GM18909 (cell line): ENCODE results near the gene IFNL1.
"Not testable (repeated sequence)": the region's sequence is repeated elsewhere in the genome, so short reads cannot be mapped to it uniquely, and the experiment has no call there.

Source experiments
- ATAC-seq: cut with Tn5 transposase; IDR thresholded peaks from one replicate; pipeline ENCODE4 v1.9.1; 2021; ENCODE audit warnings: mild to moderate bottlenecking; ENCODE audit not compliant: unreplicated experiment, poor library complexity

Gene IFNL1

DNA sequence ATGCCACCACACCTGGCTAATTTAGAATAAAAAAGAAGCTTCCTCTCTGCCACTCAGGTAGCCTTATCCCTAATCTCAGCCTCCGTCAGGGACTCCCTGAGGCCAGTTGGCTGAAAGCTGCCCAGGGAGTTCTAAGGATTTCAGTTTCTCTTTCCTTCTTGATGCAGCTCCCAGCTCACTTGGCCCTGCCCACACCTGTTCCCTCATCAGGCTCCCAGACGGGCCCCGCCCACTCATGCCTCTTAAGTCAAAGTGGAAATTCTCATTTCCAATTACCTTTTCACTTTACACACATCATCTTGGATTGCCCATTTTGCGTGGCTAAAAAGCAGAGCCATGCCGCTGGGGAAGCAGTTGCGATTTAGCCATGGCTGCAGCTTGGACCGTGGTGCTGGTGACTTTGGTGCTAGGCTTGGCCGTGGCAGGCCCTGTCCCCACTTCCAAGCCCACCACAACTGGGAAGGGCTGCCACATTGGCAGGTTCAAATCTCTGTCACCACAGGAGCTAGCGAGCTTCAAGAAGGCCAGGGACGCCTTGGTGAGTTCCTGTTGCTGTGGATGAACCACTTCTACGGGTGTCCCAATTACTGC lies at the start of gene IFNL1:
Gene IFNL1, plus strand, starts transcription at position 353 of the 591 bp plus-strand sequence. Its CDS starts 15 bp downstream, at position 368.
- no peak for ATAC-seq

DNA sequence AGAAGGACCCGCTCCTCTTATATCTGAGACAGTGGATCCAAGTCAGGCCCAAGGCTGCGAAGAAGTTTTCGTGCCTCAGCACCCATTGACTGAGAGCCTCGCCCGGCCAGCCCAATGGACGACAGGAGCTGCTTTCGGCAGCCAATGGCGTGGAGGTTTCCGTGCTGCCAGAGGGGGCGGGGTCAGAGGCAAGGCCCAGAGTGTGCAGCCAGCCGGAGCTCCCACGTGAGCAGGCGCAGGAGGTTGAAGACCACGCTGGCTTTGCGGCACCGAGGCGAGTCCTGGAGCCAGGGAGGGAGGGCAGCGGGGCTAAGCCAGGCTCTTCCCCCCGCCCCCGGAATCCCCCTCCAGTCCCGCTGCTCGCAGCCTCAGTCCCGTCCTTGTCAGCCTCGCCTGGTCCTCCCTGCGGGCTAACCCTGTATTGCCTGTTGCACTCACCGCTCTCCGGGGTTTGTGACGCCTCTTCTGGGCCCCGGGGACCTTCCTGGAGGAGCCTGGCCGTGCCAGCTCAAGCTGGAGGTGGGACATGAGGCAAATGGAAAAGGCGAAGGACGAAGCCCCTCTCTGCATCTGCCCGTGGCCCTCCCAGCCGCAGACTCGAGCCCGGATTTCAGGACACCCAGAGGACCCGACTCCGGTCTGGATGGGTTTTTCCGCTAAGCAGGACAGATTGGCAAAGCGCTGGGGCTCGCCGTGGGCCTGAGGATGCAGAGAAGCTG lies 49.1 kb upstream of the IFNL1 start:
- ATAC-seq: no peak

DNA sequence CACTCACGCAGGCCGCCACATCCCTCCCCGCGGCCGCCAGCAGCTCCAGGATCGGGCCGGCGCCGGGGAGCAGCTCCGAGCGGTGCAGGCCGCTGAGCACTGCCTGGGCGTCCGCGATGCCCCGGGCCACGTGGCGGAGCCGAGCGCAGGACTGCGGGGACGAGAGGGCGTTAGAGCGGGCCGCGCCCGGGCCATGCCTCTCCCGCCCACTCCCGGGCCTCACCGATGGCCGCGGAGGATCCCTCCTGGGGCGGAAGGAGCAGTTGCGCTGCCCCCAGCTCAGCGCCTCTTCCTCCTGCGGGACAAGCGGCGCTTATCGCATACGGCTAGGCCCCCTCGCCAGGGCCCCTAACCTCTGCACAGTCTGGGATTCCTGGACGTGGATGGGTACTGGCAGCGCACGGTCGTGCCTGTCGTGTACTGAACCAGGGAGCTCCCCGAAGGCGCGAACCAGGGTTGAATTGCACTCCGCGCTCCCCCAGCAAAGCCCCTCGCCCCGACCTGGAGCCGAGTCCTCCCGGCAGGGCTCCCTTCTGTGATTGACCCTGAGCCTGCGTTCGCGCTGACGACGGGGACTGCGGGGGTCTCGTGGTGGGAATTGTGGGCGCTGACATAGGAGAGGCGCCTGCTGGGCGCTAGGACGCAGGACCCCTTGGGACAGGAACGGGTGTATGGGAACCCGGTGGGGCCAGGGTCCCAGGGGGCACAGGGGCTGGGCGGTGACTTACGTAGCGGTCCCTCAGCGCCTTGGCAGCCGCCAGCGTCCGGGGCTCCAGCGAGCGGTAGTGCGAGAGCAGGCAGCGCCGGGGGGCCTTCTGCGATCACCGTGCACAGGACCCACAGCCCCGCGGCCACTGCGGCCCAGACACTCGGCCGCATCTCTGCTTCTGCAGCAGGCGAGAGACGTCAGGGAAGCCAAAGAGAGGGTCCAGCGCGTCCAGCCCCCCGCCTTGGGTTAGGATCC lies 48.2 kb upstream of the IFNL1 start:
- ATAC-seq: no peak

DNA sequence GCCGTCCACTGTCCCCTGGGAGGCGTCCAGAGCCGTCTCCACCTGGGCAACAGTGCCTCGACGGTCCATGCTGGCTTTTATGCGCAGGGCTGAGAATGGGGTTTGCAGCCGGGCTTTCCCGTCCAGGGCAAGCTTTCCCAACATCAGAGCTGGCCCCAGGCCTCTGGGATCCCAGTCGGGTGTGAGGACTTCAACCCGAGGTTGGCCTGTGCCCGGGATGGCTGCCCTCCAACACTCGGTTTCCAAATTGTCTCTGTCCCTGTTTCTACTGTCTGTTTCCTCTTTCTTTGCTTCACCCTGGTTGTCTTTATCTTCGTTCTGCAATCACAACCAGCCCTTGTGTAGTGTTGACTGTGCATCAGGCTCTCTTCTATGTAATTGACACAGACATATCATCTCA lies 47.4 kb upstream of the IFNL1 start, which contains the start of gene IFNL4:
Gene IFNL4, minus strand, starts transcription at position 51 of the 400 bp plus-strand sequence.
- no peak for ATAC-seq

DNA sequence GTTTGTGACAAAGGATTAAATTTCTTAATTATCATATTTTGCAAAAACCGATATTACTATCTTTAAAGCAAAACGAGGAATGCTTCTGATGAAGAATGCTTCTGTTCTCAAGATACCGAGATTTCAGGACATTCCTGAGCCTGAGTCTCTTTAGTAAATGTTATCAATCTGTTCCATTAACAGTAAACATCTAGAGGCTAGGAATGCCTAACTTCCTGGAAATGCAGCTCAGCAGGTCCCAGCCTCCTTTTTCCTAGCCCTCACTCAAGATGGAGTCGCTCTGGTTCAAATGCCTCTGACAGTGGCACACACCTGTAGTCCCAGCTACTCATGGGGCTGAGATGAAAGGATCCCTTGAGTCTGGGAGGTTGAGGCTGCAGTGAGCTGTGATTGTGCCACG lies 45.1 kb upstream of the IFNL1 start:
- ATAC-seq: no peak

DNA sequence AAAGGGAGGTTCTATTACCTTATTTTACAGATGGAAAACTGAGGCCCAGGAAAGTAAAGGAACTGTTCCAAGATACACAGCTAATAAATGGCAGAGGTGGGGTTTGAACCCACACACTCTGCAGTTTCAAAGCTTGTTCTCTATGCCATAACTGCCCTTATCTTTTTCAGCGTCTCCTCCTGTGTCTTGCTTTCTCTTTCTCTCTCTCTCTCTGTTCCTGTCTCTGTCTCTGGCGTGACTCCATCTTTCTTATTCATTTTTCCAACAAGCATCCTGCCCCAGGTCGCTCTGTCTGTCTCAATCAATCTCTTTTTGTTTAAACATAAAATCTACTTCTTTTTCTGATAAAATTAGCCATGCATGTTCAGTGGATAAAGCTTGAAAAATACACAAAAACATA lies 44.4 kb upstream of the IFNL1 start:
- ATAC-seq: no peak

DNA sequence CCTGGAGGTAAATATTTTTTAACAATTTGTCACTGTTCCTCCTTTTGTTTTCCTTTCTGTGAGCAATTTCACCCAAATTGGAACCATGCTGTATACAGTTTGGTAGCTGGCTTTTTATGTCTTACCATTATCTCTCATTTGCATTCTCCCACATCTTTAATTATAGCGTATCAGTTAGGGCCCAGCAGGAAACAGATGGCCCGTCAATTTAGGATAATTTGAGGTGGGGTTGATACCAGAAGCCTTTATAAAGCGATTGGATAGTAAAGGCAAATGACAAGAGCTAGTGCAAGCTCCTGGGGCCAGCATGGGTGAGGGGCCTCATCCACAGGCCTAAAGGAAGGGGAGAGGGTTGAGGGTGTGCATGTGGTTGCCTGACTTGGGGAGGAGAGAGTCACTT lies 43.7 kb upstream of the IFNL1 start:
- ATAC-seq: no peak

DNA sequence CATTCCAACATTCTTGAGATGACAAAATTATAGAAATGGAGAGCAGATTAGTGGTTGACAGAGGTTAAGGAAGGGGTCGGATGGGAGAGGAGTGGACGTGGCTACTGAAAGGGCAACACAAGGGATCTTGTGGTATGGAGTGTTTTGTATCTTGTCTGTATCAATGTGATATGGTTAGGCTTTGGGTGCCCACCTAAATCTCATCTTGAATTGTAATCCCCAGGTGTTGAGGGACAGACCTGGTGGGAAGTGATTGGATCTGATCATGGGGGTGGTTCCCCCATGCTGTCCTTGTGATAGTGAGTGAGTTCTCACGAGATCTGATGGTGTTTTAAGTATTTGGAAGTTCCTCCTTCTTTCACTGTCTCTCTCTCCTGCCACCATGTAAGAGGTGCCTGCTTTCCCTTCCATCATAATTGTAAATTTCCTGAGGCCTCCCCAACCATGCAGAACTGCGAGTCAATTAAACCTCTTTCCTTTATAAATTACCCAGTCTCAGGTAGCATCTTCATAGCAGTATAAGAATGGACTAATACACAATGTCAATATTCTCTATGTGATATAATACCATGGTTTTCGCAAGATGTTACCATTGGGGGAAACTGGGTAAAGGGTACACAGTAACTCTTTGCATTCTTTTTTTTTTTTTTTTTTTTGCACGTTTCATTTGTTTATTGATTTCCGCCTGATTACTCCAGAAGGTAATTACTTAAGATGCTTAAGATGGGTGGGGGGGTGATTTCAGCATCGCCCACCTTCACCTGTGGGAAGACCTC lies 42.6 kb upstream of the IFNL1 start:
- ATAC-seq: no peak

DNA sequence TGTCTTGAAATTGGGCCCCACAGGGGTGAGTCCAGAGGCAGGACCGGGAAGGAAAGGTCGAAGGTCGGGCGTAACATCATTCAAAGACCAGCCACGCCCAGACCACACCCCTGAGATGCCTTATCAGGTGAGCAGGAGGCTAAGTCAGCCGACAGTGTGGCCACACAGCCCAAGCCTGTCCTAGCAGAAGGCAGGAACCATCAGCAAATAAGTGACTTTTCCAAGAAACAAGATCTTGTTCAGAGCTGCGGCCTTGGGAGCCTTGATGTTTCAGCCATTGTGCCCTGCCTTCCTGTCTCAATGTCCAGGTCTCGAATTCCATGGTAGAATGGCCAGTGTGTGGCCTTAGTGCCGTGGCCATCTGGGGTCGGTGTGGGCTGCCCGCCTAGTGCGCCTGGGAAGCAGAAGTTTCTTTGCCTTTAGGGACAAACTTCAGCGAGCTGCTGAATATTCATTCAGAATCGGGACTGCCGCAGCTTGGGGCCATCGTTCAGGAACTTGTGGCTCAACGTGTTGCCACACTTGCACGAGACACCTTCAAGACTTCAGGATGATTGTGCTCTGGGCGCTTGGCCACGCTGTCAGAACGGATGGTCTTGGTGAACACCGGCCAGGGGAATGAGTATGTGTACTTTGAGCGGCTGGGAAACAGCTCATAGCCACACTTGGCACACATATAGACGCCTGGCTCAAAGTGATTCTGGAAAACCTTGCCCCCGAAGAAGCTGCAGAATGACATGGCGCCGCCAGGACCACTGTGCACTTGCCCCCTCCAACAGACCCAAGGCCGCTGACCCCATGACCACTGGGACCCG lies 41.5 kb upstream of the IFNL1 start:
- ATAC-seq: no peak

DNA sequence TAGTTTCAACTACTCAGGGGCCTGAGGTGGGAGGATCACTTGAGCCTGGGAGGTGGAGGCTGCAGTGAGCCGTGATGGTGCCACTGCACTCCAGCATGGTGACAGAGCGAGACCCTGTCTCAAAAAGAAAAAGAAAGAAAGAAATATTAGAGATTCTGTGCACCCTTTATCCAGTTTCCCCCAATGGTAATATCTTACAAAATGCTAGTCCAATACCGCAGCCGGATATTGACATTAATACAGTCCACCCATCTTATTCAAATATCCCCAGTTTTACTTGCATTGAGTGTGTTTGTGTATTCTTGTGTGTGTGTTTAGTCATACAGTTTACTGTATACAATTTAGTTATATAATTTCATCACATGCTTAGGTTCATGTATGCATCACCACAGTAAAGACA lies 39.0 kb upstream of the IFNL1 start:
- no peak for ATAC-seq

DNA sequence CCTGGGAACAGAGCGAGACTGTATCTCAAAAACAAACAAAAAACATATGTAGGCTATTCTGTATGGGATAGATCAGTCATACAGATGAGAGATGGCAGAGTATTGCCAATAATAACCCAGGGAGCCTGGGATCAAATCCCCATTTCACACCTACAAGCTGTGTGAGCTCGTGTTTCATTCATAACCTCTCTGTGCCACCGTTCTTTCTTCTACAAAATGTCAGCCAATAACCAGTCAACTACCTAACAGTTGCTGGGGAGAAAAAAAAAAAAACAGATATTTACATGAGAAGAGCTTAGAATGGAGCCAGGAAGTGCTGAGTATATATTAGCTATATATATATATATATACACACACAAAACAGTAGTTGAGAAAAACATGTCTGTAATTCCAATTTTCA lies 34.5 kb upstream of the IFNL1 start:
- ATAC-seq: no peak

DNA sequence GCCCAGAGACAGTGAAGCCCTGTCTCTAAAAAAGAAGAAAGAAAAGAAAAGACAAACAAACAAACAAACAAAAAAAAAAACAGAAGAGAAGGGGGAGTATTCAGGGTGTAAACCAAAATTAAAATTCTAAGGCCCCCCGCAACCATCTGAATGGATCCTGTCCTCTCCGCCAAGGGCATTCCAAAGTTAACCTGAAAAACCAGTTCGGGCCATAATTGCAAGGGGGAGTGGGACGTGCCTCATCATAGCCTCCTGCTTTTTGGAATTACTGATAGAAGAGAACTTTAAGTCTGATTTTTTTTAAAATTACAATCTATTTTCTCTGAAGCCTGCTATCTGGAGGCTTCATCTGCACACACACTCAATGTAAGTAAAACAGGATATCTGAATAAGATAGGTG lies 33.7 kb upstream of the IFNL1 start:
- no peak for ATAC-seq

DNA sequence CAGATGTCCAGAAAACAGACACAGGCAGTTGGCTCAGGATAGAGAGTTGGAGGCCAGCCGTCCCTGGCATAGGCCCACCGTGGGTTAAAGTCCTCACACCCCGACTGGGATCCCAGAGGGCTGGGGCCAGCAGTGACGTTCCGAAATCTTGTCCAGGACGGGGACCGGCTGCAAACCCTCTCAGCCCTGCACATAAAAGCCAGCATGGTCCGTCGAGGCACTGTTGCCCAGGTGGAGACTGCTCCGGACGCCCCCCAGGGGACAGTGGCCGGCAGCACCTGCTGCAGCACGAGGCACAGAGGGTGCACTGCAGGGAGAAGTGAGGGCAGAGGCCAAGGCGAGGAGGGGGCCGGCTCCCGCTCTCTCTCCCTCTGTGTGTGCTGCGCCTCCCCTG lies 32.3 kb upstream of the IFNL1 start:
- no peak for ATAC-seq

DNA sequence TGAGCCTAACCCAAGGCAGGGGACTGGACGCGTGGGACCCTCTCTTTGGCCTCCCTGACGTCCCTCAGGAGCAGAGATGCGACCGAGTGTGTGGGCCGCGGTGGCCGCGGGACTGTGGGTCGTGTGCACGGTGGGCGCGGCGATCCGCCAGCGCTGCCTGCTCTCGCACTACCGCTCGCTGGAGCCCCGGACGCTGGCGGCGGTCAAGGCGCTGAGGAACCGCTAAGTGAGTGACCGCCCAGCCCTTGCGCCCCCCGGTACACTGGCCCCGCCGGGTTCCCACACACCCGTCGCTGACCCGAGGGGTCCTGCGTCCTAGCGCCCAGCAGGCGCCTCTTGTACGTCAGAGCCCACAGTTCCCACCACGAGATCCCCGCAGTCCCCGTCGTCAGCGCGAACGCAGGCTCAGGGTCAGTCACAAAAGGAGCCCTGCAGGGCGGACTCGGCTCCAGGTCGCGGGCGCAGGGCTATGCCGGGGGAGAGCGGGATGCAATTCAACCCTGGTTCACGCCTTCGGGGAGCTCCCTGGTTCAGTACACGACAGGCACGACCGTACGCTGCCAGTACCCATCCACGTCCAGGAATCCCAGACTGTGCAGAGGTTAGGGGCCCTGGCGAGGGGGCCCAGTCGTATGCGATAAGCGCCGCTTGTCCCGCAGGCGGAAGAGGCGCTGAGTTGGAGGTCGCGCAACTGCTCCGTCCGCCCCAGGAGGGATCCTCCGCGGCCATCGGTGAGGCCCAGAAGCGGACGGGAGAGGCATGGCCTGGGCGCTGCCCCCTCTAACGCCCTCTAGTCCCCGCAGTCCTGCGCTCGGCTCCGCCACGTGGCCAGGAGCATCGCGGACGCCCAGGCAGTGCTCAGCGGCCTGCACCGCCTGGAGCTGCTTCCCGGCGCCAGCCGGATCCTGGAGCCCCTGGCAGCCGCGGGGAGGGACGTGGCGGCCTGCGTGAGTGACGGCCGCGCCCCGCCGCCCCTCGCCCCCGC lies 31.6 kb upstream of the IFNL1 start:
- ATAC-seq: no peak

DNA sequence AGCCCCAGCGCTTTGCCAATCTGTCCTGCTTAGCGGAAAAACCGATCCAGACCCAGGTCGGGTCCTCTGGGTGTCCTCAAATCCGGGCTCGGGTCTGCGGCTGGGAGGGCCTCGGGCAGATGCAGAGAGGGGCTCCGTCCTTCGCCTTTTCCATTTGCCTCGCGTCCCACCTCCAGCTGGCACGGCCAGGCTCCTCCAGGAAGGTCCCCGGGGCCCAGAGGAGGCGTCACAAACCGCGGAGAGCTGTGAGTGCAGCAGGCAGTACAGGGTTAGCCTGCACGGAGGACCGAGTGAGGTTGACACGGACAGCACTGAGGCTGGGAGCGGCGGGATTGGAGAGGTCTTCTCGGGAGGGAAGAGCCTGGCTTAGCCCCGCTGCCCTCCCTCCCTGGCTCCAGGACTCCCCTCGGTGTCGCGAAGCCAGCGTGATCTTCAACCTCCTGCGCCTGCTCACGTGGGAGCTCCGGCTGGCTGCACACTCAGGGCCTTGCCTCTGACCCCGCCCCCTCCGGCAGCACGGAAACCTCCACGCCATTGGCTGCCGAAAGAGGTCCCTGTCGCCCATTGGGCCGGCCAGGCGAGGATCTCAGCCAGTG lies 30.8 kb upstream of the IFNL1 start:
- ATAC-seq: no peak

DNA sequence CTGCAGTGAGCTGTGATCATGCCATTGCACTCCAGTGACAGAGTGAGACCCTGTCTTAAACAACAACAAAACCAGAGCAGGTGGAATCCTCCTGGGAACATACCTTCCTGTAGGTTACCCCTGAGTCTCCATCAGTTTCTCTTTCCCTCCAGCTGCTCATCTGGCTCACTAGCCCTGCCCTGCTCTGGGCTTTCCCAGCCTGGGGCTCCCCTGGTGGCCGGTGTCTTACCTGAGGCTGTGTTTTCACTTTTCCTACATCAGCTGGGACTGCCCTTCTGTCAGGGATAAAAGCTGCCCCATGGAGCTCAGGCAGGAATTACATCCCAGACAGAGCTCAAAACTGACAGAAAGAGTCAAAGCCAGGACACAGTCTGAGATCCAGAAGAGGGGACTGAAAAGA lies 28.1 kb upstream of the IFNL1 start, which contains the start of gene IFNL2:
Gene IFNL2, plus strand, starts transcription at position 312 of the 400 bp plus-strand sequence. CDS start 173 bp downstream, outside the sequence.
- ATAC-seq: not testable (repeated sequence)

DNA sequence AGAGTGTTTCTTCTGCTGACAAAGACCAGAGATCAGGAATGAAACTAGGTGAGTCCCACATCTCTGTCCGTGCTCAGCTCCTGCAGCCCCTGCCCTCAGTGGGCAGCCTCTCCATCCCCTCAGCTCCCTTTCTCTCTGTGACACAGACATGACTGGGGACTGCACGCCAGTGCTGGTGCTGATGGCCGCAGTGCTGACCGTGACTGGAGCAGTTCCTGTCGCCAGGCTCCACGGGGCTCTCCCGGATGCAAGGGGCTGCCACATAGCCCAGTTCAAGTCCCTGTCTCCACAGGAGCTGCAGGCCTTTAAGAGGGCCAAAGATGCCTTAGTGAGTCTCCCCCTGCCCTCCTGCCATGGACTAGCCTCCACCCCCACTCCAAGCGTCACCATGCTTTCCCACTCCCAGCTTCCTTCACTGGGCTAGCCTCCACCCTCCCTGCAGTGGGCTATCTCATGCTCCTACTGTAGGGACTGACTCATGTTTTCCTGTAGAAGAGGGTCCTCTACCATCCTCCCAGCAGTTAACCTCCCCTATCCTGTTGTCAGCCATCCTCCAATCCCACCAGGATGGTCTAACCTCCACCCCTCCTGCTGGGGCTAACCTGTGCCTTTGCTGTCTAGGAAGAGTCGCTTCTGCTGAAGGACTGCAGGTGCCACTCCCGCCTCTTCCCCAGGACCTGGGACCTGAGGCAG lies 27.5 kb upstream of the IFNL1 start:
- ATAC-seq: not testable (repeated sequence)
